Progenitor cell of endocrine pancreas (in vitro differentiated cells): Measurements from ENCODE around the gene BAZ2B. TPM values are rescaled to one million over a fixed set of nuclear protein-coding genes. Genes with fewer than 3 reads are reported as not detected.

ENCODE experiments used
- DNase-seq: peaks from one replicate; pipeline ENCODE4 v3.0.0; 2021; ENCODE audit warnings: low spot score; ENCODE audit not compliant: unreplicated experiment
- H3K27ac Mint-ChIP-seq: 2 replicates; pipeline ENCODE4 v1.8.0; 2021; ENCODE audit warnings: mild to moderate bottlenecking, moderate library complexity, mixed read lengths
- H3K27me3 Mint-ChIP-seq: 2 replicates; pipeline ENCODE4 v1.8.0; 2021; ENCODE audit warnings: mixed read lengths
- H3K36me3 Mint-ChIP-seq: 2 replicates; pipeline ENCODE4 v1.8.0; 2022; ENCODE audit warnings: mixed read lengths; ENCODE audit not compliant: insufficient read depth
- H3K4me1 Mint-ChIP-seq: 2 replicates; pipeline ENCODE4 v1.8.0; 2021; ENCODE audit warnings: low read depth, mixed read lengths
- H3K4me3 Mint-ChIP-seq: 2 replicates; pipeline ENCODE4 v1.8.0; 2021; ENCODE audit warnings: low read depth, mild to moderate bottlenecking, moderate library complexity, mixed read lengths
- H3K9me3 Mint-ChIP-seq: 2 replicates; pipeline ENCODE4 v1.8.0; 2021; ENCODE audit warnings: low read depth, mixed read lengths
- total RNA-seq: library from RNA; stranded (reverse); gene quantifications from 2 replicates; pipeline ENCODE4 v1.2.1, GENCODE V29; 2021
- TF ChIP-seq, protein P1 (sequence below): fragments of 200-600 bp; sonication (generic); IDR thresholded peaks from one replicate; pipeline ENCODE4 v1.5.0; 2021; ENCODE audit warnings: antibody characterized with exemption, mild to moderate bottlenecking; ENCODE audit not compliant: unreplicated experiment

BAZ2B gene
- total RNA-seq, 1 donor from 2014 or later, result 155 TPM

DNA sequence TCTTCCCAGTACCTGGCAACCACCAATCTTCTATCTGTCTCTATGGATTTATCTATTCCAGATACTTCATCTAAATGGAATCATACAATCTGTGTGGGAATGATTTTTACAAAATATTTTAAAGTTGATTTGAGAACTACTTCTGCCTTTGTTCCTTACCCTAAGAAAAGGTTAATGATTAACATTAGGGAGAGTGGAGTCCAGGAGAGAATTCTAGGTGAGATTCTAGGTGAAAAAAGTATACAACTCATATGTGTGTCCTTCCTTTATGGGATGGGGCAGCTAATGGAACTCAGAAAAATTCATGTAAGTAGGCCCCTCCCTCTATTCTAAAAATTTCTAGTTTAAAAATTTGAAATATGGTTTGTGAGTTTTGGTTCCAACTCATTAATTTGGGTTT is 293.9 kb downstream of the BAZ2B start:
- Mint-ChIP-seq H3K9me3 (no peaks in the 10 kb centered on the region), H3K4me3 (no peak overlapping the region), H3K27me3 (no peaks in the 10 kb centered on the region), H3K27ac (no peak overlapping the region), H3K36me3 (peaks cover 38% of the 10 kb centered on the region), H3K4me1 (peaks cover 5% of the 10 kb centered on the region)
- TF ChIP-seq, protein P1, sequence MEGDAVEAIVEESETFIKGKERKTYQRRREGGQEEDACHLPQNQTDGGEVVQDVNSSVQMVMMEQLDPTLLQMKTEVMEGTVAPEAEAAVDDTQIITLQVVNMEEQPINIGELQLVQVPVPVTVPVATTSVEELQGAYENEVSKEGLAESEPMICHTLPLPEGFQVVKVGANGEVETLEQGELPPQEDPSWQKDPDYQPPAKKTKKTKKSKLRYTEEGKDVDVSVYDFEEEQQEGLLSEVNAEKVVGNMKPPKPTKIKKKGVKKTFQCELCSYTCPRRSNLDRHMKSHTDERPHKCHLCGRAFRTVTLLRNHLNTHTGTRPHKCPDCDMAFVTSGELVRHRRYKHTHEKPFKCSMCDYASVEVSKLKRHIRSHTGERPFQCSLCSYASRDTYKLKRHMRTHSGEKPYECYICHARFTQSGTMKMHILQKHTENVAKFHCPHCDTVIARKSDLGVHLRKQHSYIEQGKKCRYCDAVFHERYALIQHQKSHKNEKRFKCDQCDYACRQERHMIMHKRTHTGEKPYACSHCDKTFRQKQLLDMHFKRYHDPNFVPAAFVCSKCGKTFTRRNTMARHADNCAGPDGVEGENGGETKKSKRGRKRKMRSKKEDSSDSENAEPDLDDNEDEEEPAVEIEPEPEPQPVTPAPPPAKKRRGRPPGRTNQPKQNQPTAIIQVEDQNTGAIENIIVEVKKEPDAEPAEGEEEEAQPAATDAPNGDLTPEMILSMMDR, result no peak
- no peak for DNase-seq

DNA sequence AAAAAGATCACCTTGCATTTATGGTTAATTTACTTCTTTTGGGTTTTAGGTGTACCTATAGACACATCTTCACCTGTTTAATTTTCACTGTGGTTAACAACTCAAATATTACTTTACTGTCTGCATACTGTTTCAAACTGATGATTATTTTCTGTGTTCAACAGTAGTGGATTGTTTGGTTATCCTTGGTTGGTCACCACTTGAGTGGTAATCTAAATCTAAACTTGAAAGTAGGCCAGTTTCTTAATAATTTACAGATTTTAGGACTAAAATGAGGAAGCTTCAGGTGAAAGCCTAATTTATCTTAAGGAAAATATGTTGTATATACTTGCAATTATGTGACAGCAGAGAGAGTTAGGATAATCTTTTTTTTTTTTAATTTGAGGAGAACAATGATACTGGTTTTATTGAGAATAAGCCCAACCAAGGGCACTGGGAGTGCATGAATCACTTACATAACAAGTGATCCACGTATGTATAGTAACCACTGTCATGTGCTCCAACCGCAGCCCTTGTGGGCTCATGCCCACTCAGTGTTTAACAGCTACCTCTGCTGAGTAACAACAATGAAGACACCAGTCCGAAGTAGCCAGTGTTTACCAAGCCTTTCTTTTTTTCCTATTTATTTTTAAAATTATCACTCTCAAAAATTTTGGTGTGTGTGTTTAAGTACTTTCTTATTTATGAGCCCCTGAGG is 298.8 kb downstream of the BAZ2B start:
- no peak overlapping the region for H3K4me3 Mint-ChIP-seq
- TF ChIP-seq, protein P1, result no peak
- no peak for DNase-seq
- H3K27ac Mint-ChIP-seq, result peak overlapping the region; percentile 17
- no peaks in the 10 kb centered on the region for H3K27me3 Mint-ChIP-seq
- H3K9me3 Mint-ChIP-seq, result peaks cover 5% of the 10 kb centered on the region
- peaks cover 4% of the 10 kb centered on the region for H3K4me1 Mint-ChIP-seq
- peaks cover 64% of the 10 kb centered on the region for H3K36me3 Mint-ChIP-seq

DNA sequence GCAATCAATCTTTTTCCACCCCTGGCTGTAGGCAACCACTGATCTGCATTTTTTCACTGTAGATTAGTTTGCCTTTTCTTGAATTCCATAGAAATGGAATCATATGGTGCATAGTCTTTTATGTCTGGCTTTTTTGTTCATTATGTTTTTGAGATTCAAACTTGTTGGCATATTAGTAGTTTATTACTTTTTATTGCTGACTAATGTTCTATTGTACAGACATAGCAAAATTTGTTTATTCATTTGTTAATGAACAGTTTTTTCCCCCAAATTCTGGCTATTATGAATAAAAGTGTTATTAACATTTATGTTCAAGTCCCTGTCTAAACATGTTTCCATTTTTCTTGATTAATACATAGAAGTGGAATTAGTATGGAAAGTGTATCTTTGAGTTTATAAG is 308.4 kb downstream of the BAZ2B start:
- no peak overlapping the region for H3K27ac Mint-ChIP-seq
- H3K4me1 Mint-ChIP-seq, result peaks cover 2% of the 10 kb centered on the region
- no peaks in the 10 kb centered on the region for H3K27me3 Mint-ChIP-seq
- TF ChIP-seq, protein P1, result no peak
- DNase-seq, result no peak
- H3K4me3 Mint-ChIP-seq, result no peak overlapping the region
- peaks cover 19% of the 10 kb centered on the region for H3K9me3 Mint-ChIP-seq
- H3K36me3 Mint-ChIP-seq, result peaks cover 6% of the 10 kb centered on the region

DNA sequence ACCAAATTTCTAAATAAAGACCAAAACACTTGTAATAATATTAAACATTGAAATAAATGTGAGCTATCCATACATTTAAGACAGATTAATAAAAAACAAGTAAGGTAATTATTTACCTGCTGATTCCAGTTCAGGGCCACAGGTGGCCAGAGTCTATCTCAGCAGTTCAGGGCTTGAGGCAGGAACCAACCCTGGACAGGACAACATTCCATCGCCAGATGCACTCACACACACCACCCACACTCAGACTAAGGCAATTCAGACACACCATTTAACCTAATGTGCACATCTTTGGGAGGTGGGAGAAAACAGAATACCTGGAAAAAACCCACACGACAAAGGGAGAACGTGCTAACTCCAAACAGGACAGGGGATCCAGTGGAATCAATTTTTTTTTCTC is 315.8 kb downstream of the BAZ2B start:
- Mint-ChIP-seq H3K27ac (peak overlapping the region; percentile 11), H3K4me3 (no peak overlapping the region), H3K36me3 (peaks cover 1% of the 10 kb centered on the region), H3K4me1 (peaks cover 6% of the 10 kb centered on the region), H3K27me3 (no peaks in the 10 kb centered on the region), H3K9me3 (peaks cover 23% of the 10 kb centered on the region)
- TF ChIP-seq, protein P1, result no peak
- no peak for DNase-seq

DNA sequence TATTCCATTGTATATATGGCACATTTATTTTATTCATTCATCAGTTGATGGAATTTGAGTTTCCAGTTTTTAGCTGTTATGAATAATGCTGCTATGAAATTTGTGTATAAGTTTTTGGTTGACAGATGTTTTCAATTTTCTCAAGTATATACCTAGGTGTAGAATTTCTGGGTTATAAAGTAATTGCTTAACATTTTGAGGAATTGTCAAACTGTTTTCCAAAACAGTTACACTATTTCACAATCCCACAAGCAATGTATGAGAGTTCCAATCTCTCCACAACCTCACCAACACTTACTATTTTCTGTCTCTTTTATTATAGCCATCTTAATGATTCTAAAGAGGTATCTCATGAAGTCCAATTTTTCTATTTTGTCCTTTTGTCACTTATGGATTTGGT is 317.4 kb downstream of the BAZ2B start:
- no peak overlapping the region for H3K27ac Mint-ChIP-seq
- TF ChIP-seq, protein P1, result no peak
- no peak overlapping the region for H3K4me3 Mint-ChIP-seq
- DNase-seq, result no peak
- H3K27me3 Mint-ChIP-seq, result no peaks in the 10 kb centered on the region
- H3K36me3 Mint-ChIP-seq, result peaks cover 1% of the 10 kb centered on the region
- H3K4me1 Mint-ChIP-seq, result peaks cover 6% of the 10 kb centered on the region
- H3K9me3 Mint-ChIP-seq, result peaks cover 16% of the 10 kb centered on the region
